IPS DF 6.9 (cell line): ENCODE measurements around the gene CCDC136.
A peak's percentile ranks its signal among the peaks of the same experiment; 100 is the strongest.

Experiments
- DNase-seq: peaks from one replicate; pipeline ENCODE4 v3.0.0-alpha.2; 2013; ENCODE audit warnings: low read depth, low spot score
- H3K27ac ChIP-seq: one replicate; pipeline ENCODE4 v1.5.1; 2013; ENCODE audit warnings: low read length, control low read depth
- H3K27me3 ChIP-seq: 2 replicates; pipeline ENCODE4 v1.6.1; 2013; ENCODE audit warnings: mild to moderate bottlenecking, low read length; ENCODE audit not compliant: control insufficient read depth, insufficient read depth
- H3K36me3 ChIP-seq: 2 replicates; pipeline ENCODE4 v1.6.1; 2013; ENCODE audit warnings: low read length; ENCODE audit not compliant: control insufficient read depth, insufficient read depth
- H3K4me1 ChIP-seq: 2 replicates; pipeline ENCODE4 v1.6.1; 2013; ENCODE audit warnings: low read length; ENCODE audit not compliant: control insufficient read depth, insufficient read depth
- H3K4me3 ChIP-seq: 2 replicates; pipeline ENCODE4 v1.5.1; 2013; ENCODE audit warnings: mild to moderate bottlenecking, low read length
- H3K9me3 ChIP-seq: 2 replicates; pipeline ENCODE4 v1.6.1; 2013; ENCODE audit warnings: low read length, inconsistent platforms; ENCODE audit not compliant: control insufficient read depth, insufficient read depth
- WGBS: extraction: QIAGEN DNeasy Blood & Tissue Kit; methylation state at CpG from one replicate; pipeline ENCODE4 v1.1.7; 2013; ENCODE audit warnings: mixed read lengths, missing lambda C conversion rate; ENCODE audit not compliant: insufficient read length, insufficient coverage; 5-methylcytosine and 5-hydroxymethylcytosine counted together

The CCDC136 gene

GRCh38 chr7:128818694-128819093 lies 26.9 kb downstream of the CCDC136 start:
- DNase-seq, result no peak
- no peaks in the 10 kb centered on the region for H3K27me3 ChIP-seq
- H3K4me1 ChIP-seq, result no peaks in the 10 kb centered on the region
- no peak overlapping the region for H3K4me3 ChIP-seq
- no peaks in the 10 kb centered on the region for H3K36me3 ChIP-seq
- H3K9me3 ChIP-seq, result no peaks in the 10 kb centered on the region
- no CpG with 5 or more reads among the region's 3 CpGs for WGBS
- no peak overlapping the region for H3K27ac ChIP-seq

GRCh38 chr7:128821724-128822123 lies 30.0 kb downstream of the CCDC136 start:
- no peak for DNase-seq
- Histone ChIP-seq H3K4me1 (no peaks in the 10 kb centered on the region), H3K27ac (no peak overlapping the region), H3K4me3 (no peak overlapping the region), H3K36me3 (no peaks in the 10 kb centered on the region), H3K27me3 (no peaks in the 10 kb centered on the region), H3K9me3 (no peaks in the 10 kb centered on the region)
- no CpG with 5 or more reads among the region's 4 CpGs for WGBS

- Histone ChIP-seq H3K4me3 (no peak overlapping the region), H3K27ac (no peak overlapping the region), H3K4me1 (peaks cover 6% of the 10 kb centered on the region; the same call in 1 of the 2 replicates), H3K9me3 (no peaks in the 10 kb centered on the region), H3K27me3 (peaks cover 8% of the 10 kb centered on the region; the same call in 1 of the 2 replicates), H3K36me3 (no peaks in the 10 kb centered on the region)
- no CpG with 5 or more reads among the region's 4 CpGs for WGBS
- DNase-seq, result no peak
These were observed 34.7 kb downstream of the CCDC136 start for GRCh38 chr7:128826512-128826911.

- DNase-seq, result no peak
- no peaks in the 10 kb centered on the region for H3K36me3 ChIP-seq
- peaks cover 6% of the 10 kb centered on the region; the same call in 1 of the 2 replicates for H3K4me1 ChIP-seq
- H3K27ac ChIP-seq, result no peak overlapping the region
- H3K27me3 ChIP-seq, result peaks cover 8% of the 10 kb centered on the region; the same call in 1 of the 2 replicates
- H3K4me3 ChIP-seq, result no peak overlapping the region
- no peaks in the 10 kb centered on the region for H3K9me3 ChIP-seq
- no CpG with 5 or more reads among the region's 1 CpG for WGBS
These were observed 35.1 kb downstream of the CCDC136 start for GRCh38 chr7:128826916-128827247.

GRCh38 chr7:128827248-128827958 lies 35.6 kb downstream of the CCDC136 start:
- Histone ChIP-seq H3K36me3 (no peaks in the 10 kb centered on the region), H3K27ac (no peak overlapping the region), H3K27me3 (peaks cover 8% of the 10 kb centered on the region; the same call in 1 of the 2 replicates), H3K9me3 (no peaks in the 10 kb centered on the region), H3K4me1 (peaks cover 6% of the 10 kb centered on the region; the same call in 1 of the 2 replicates), H3K4me3 (no peak overlapping the region)
- no peak for DNase-seq
- WGBS, result no CpG with 5 or more reads among the region's 17 CpGs

- peaks cover 8% of the 10 kb centered on the region; the same call in 1 of the 2 replicates for H3K27me3 ChIP-seq
- no peaks in the 10 kb centered on the region for H3K36me3 ChIP-seq
- peaks cover 9% of the 10 kb centered on the region; the same call in 1 of the 2 replicates for H3K4me1 ChIP-seq
- no peak overlapping the region for H3K4me3 ChIP-seq
- no peak overlapping the region for H3K27ac ChIP-seq
- no peaks in the 10 kb centered on the region for H3K9me3 ChIP-seq
- WGBS, result no CpG with 5 or more reads among the region's 10 CpGs
- DNase-seq, result no peak
These were observed 36.4 kb downstream of the CCDC136 start for GRCh38 chr7:128827971-128828711.

- H3K4me1 ChIP-seq, result peaks cover 15% of the 10 kb centered on the region
- DNase-seq, result no peak
- no peaks in the 10 kb centered on the region for H3K36me3 ChIP-seq
- H3K4me3 ChIP-seq, result no peak overlapping the region
- H3K27me3 ChIP-seq, result peaks cover 8% of the 10 kb centered on the region; the same call in 1 of the 2 replicates
- H3K27ac ChIP-seq, result no peak overlapping the region
- whole genome bisulfite sequencing, result no CpG with 5 or more reads among the region's 13 CpGs
- H3K9me3 ChIP-seq, result no peaks in the 10 kb centered on the region
These were observed 37.8 kb downstream of the CCDC136 start for GRCh38 chr7:128829391-128830166.

- WGBS, result no CpG with 5 or more reads among the region's 109 CpGs
- Histone ChIP-seq H3K27me3 (peaks cover 8% of the 10 kb centered on the region; the same call in 1 of the 2 replicates), H3K9me3 (no peaks in the 10 kb centered on the region), H3K4me1 (peaks cover 15% of the 10 kb centered on the region), H3K4me3 (peak within 1 kb of the TSS; percentile 29; the same call in 1 of the 2 replicates), H3K36me3 (no peaks in the 10 kb centered on the region), H3K27ac (no peak within 1 kb of the TSS)
- no peak for DNase-seq
These were observed 38.7 kb downstream of the CCDC136 start, which contains the start of gene FLNC for GRCh38 chr7:128830231-128831177. Gene FLNC, plus strand, starts transcription at chr7:128830406. Its CDS starts 232 bp downstream, at chr7:128830638.

GRCh38 chr7:128831178-128831993 lies 39.6 kb downstream of the CCDC136 start:
- no peaks in the 10 kb centered on the region for H3K36me3 ChIP-seq
- H3K27ac ChIP-seq, result no peak overlapping the region
- H3K4me3 ChIP-seq, result peak overlapping the region; percentile 29; the same call in 1 of the 2 replicates
- no peak for DNase-seq
- no peaks in the 10 kb centered on the region for H3K9me3 ChIP-seq
- H3K4me1 ChIP-seq, result peaks cover 15% of the 10 kb centered on the region
- peaks cover 8% of the 10 kb centered on the region; the same call in 1 of the 2 replicates for H3K27me3 ChIP-seq
- WGBS, result no CpG with 5 or more reads among the region's 33 CpGs
